Skeletal muscle satellite cell (primary cell): ENCODE measurements around the gene XKRX. TPM values are rescaled to one million over a fixed set of nuclear protein-coding genes. Genes with fewer than 3 reads are reported as not detected.

Experiments
- H3K27me3 ChIP-seq: 2 replicates; pipeline ENCODE4 v1.7.0; 2013; ENCODE audit warnings: low read length; ENCODE audit not compliant: control insufficient read depth, insufficient read depth
- H3K36me3 ChIP-seq: 2 replicates; pipeline ENCODE4 v1.7.0; 2013; ENCODE audit warnings: mild to moderate bottlenecking, control low read depth, low read length; ENCODE audit not compliant: insufficient read depth
- H3K4me1 ChIP-seq: 2 replicates; pipeline ENCODE4 v1.7.0; 2013; ENCODE audit warnings: low read length; ENCODE audit not compliant: control insufficient read depth, insufficient read depth
- H3K4me2 ChIP-seq: 2 replicates; pipeline ENCODE4 v1.7.0; 2013; ENCODE audit warnings: mild to moderate bottlenecking, low read length
- H3K4me3 ChIP-seq: 2 replicates; pipeline ENCODE4 v1.7.0; 2013; ENCODE audit warnings: low read length
- H3K9ac ChIP-seq: 2 replicates; pipeline ENCODE4 v1.7.0; 2013; ENCODE audit warnings: mild to moderate bottlenecking, low read depth, low read length, moderate library complexity
- H3K9me3 ChIP-seq: replicated peaks from 2 replicates; pipeline ENCODE4 v1.7.0; 2013; ENCODE audit warnings: mild to moderate bottlenecking, control low read depth, low read length
- total RNA-seq: library from RNA; depleted of rRNA; stranded (reverse); fragments of >200 nt; gene quantifications from 2 replicates; pipeline ENCODE4 v1.2.3, GENCODE V29; 2012; rRNA removed

XKRX gene
- under 0.01 and 0.22 TPM in 2 replicates for total RNA-seq

GRCh38 chrX:100928660-100929613 lies at the start of gene XKRX:
XKRX (minus strand) TSS chrX:100928917; CDS start chrX:100928304, 613 bp downstream.
- no peaks in the 10 kb centered on the region for H3K36me3 ChIP-seq
- H3K9me3 ChIP-seq = peaks cover 4% of the 10 kb centered on the region
- peak within 1 kb of the TSS; percentile 75 for H3K4me3 ChIP-seq
- H3K4me1 ChIP-seq = peaks cover 4% of the 10 kb centered on the region
- no peaks in the 10 kb centered on the region for H3K27me3 ChIP-seq
- peak within 1 kb of the TSS; percentile 89 for H3K4me2 ChIP-seq
- H3K9ac ChIP-seq = peak within 1 kb of the TSS; percentile 31

GRCh38 chrX:100976211-100976610 lies 47.5 kb upstream of the XKRX start:
- Histone ChIP-seq H3K27me3 (no peaks in the 10 kb centered on the region), H3K4me1 (peaks cover 52% of the 10 kb centered on the region), H3K4me3 (no peak overlapping the region), H3K9ac (no peak overlapping the region), H3K4me2 (no peak overlapping the region), H3K9me3 (no peaks in the 10 kb centered on the region), H3K36me3 (no peaks in the 10 kb centered on the region)

GRCh38 chrX:100975212-100975611 lies 46.5 kb upstream of the XKRX start:
- Histone ChIP-seq H3K36me3 (no peaks in the 10 kb centered on the region), H3K9ac (no peak overlapping the region), H3K27me3 (no peaks in the 10 kb centered on the region), H3K4me1 (peaks cover 43% of the 10 kb centered on the region), H3K4me2 (no peak overlapping the region), H3K9me3 (no peaks in the 10 kb centered on the region), H3K4me3 (no peak overlapping the region)

- Histone ChIP-seq H3K4me2 (no peak overlapping the region), H3K9ac (no peak overlapping the region), H3K27me3 (no peaks in the 10 kb centered on the region), H3K36me3 (no peaks in the 10 kb centered on the region), H3K4me3 (no peak overlapping the region), H3K9me3 (no peaks in the 10 kb centered on the region), H3K4me1 (peaks cover 35% of the 10 kb centered on the region)
These were observed 44.7 kb upstream of the XKRX start for GRCh38 chrX:100973411-100973810.

GRCh38 chrX:100969936-100970335 lies 41.2 kb upstream of the XKRX start:
- H3K9me3 ChIP-seq = no peaks in the 10 kb centered on the region
- no peak overlapping the region for H3K9ac ChIP-seq
- peaks cover 14% of the 10 kb centered on the region for H3K4me1 ChIP-seq

GRCh38 chrX:100969408-100969807 lies 40.7 kb upstream of the XKRX start, which contains the start of gene ARL13A:
ARL13A (plus strand) TSS chrX:100969708; CDS start chrX:100973690, 3,982 bp downstream.
- Histone ChIP-seq H3K36me3 (no peaks in the 10 kb centered on the region), H3K9me3 (no peaks in the 10 kb centered on the region), H3K9ac (no peak within 1 kb of the TSS), H3K27me3 (no peaks in the 10 kb centered on the region), H3K4me2 (no peak within 1 kb of the TSS), H3K4me1 (peaks cover 9% of the 10 kb centered on the region), H3K4me3 (no peak within 1 kb of the TSS)

More at GRCh38 chrX:100969936-100970335, 41.2 kb upstream of the XKRX start:
- H3K4me3 ChIP-seq = no peak overlapping the region
- no peaks in the 10 kb centered on the region for H3K36me3 ChIP-seq
- H3K27me3 ChIP-seq = no peaks in the 10 kb centered on the region
- H3K4me2 ChIP-seq = no peak overlapping the region

GRCh38 chrX:100964362-100964761 lies 35.6 kb upstream of the XKRX start:
- H3K9ac ChIP-seq = no peak overlapping the region
- H3K4me2 ChIP-seq = no peak overlapping the region
- H3K36me3 ChIP-seq = no peaks in the 10 kb centered on the region
- H3K4me3 ChIP-seq = no peak overlapping the region
- no peaks in the 10 kb centered on the region for H3K9me3 ChIP-seq
- no peaks in the 10 kb centered on the region for H3K4me1 ChIP-seq
- H3K27me3 ChIP-seq = no peaks in the 10 kb centered on the region

- no peak overlapping the region for H3K9ac ChIP-seq
- no peaks in the 10 kb centered on the region for H3K4me1 ChIP-seq
- H3K4me3 ChIP-seq = no peak overlapping the region
- H3K36me3 ChIP-seq = no peaks in the 10 kb centered on the region
- no peaks in the 10 kb centered on the region for H3K9me3 ChIP-seq
- H3K27me3 ChIP-seq = no peaks in the 10 kb centered on the region
- H3K4me2 ChIP-seq = no peak overlapping the region
These were observed 34.1 kb upstream of the XKRX start for GRCh38 chrX:100962811-100963210.

- Histone ChIP-seq H3K36me3 (no peaks in the 10 kb centered on the region), H3K9me3 (no peaks in the 10 kb centered on the region), H3K4me2 (no peak overlapping the region), H3K4me3 (no peak overlapping the region), H3K9ac (no peak overlapping the region), H3K4me1 (no peaks in the 10 kb centered on the region), H3K27me3 (no peaks in the 10 kb centered on the region)
These were observed 19.8 kb upstream of the XKRX start for GRCh38 chrX:100948557-100948956.

- H3K9me3 ChIP-seq = no peaks in the 10 kb centered on the region
- H3K4me2 ChIP-seq = no peak overlapping the region
- no peaks in the 10 kb centered on the region for H3K36me3 ChIP-seq
- no peaks in the 10 kb centered on the region for H3K27me3 ChIP-seq
- H3K4me3 ChIP-seq = no peak overlapping the region
- no peak overlapping the region for H3K9ac ChIP-seq
- no peaks in the 10 kb centered on the region for H3K4me1 ChIP-seq
These were observed 17.7 kb upstream of the XKRX start for GRCh38 chrX:100946299-100946927.

GRCh38 chrX:100944601-100945000 lies 15.9 kb upstream of the XKRX start:
- H3K4me2 ChIP-seq = no peak overlapping the region
- H3K36me3 ChIP-seq = no peaks in the 10 kb centered on the region
- H3K4me3 ChIP-seq = no peak overlapping the region
- H3K4me1 ChIP-seq = no peaks in the 10 kb centered on the region
- no peaks in the 10 kb centered on the region for H3K27me3 ChIP-seq
- H3K9ac ChIP-seq = no peak overlapping the region
- H3K9me3 ChIP-seq = no peaks in the 10 kb centered on the region
